GM12891 (cell line): ENCODE measurements around the gene LTB.

ENCODE experiments used
- POLR2A ChIP-seq: IDR thresholded peaks from 2 replicates; pipeline ENCODE4 v1.6.1; 2011; ENCODE audit warnings: low read depth, low read length, control low read depth
- POLR2AphosphoS5 ChIP-seq: IDR thresholded peaks from 2 replicates; pipeline ENCODE4 v1.6.1; 2011; ENCODE audit warnings: low read depth, low read length, control low read depth
- SPI1 ChIP-seq: IDR thresholded peaks from 2 replicates; pipeline ENCODE4 v1.6.1; 2011; ENCODE audit warnings: low read depth, low read length, control low read depth
- TAF1 ChIP-seq: IDR thresholded peaks from 2 replicates; pipeline ENCODE4 v1.6.1; 2011; ENCODE audit warnings: low read depth, low read length, control low read depth

DNA sequence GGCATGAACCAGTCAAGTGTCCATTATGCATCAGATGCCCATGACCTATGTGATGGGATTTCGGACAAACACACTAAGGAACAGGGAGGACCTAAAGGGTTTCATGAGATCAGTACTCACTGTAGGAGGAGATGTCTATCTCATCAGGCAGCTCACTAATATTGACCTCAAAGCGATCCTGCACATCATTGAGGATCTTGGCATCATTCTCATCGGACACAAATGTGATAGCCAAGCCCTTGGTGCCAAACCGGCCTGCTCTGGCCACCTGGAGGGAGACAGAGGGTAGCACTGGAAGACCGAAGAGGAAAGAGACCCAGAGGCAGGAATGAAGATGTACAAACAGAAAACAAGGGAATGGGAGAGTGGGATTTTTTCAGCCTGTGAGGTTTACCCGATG, 51.6 kb downstream of the LTB start:
- TF ChIP-seq TAF1 (no peak), POLR2AphosphoS5 (peak; percentile 18; the same call in 1 of the 2 replicates), SPI1 (no peak), POLR2A (0 out of 2 replicates have a peak, but pooled peaks have one; percentile 25)
